K562 (cell line): ENCODE data around the gene SPATA24. TPM values are rescaled to one million over a fixed set of nuclear protein-coding genes. Genes with fewer than 3 reads are reported as not detected.
"Not testable (repeated sequence)": the region's sequence is repeated elsewhere in the genome, so short reads cannot be mapped to it uniquely, and the experiment has no call there.

Experiments used
- ATAC-seq: fragments of 200-7000 bp; cut with Tn5 transposase; 3 replicates; pipeline ENCODE4 v1.9.1; 2020; ENCODE audit warnings: moderate library complexity
- BruUV-seq: library from RNA; stranded (reverse); fragments of 400-500 nt; replicated peaks from 2 replicates; lab custom pipeline; 2021; lab: Mats Ljungman, UMichigan
- CTCF ChIA-PET: fragments of 300-600 bp; formaldehyde crosslinking; extraction: SDS; loops from one replicate; lab custom pipeline; 2021; ENCODE audit warnings: low intra/inter-chr PET ratio; lab: Yijun Ruan, JAX
- POLR2A ChIA-PET: fragments of 300-600, 350-650 bp; sonication (Branson Sonifier 250); formaldehyde crosslinking; extraction: SDS; loops from one replicate; lab custom pipeline; 2021; ENCODE audit warnings: antibody characterized with exemption, inconsistent platforms; lab: Yijun Ruan, JAX
- DNase-seq, 4 experiments: peaks; one replicate each; pipeline versions ENCODE4 v3.0.0 to v3.0.0-alpha.2; 2011 to 2018; ENCODE audit warnings: low spot score in 3 of 4, mixed read lengths in 3 of 4; ENCODE audit errors: extremely low read depth in 1 of 4
- FAIRE-seq: peaks from 2 replicates; lab custom pipeline; 2011; peaks lifted over from hg19 to GRCh38; lab: Jason Lieb, UNC
- H2AFZ ChIP-seq: 2 replicates; pipeline ENCODE4 v1.6.0; 2011; ENCODE audit warnings: low read depth, low read length, control low read depth, inconsistent platforms
- H3K27ac ChIP-seq: fragments of 200-600 bp; 3 replicates; pipeline ENCODE4 v1.8.0; 2011; ENCODE audit warnings: low read depth, mild to moderate bottlenecking, control low read depth, inconsistent platforms, low read length, moderate library complexity, mixed read lengths; ENCODE audit errors: extremely low read depth
- H3K27me3 ChIP-seq, 2 experiments: fragments of 300-600 bp in 1 of 2; 2 replicates in 1 of 2; 3 replicates in 1 of 2; pipeline versions ENCODE4 v1.6.0 to v1.8.0; 2011; ENCODE audit warnings: inconsistent platforms in 2 of 2, low read length in 2 of 2, mild to moderate bottlenecking in 1 of 2, mixed read lengths in 1 of 2, moderate library complexity in 1 of 2; ENCODE audit not compliant: control insufficient read depth in 2 of 2, insufficient read depth in 2 of 2
- H3K36me3 ChIP-seq: fragments of 300-600 bp; 3 replicates; pipeline ENCODE4 v1.8.0; 2011; ENCODE audit warnings: mild to moderate bottlenecking, low read length, inconsistent platforms; ENCODE audit not compliant: control insufficient read depth, insufficient read depth
- H3K4me1 ChIP-seq, 2 experiments: fragments of 200-600 bp in 1 of 2; replicated peaks in 1 of 2; 2 replicates in 1 of 2; 3 replicates in 1 of 2; pipeline versions ENCODE4 v1.5.1 to v1.8.0; 2011; ENCODE audit warnings: inconsistent platforms in 2 of 2, low read length in 2 of 2, mild to moderate bottlenecking in 1 of 2, mixed read lengths in 1 of 2, moderate library complexity in 1 of 2; ENCODE audit not compliant: control insufficient read depth in 2 of 2, insufficient read depth in 2 of 2
- H3K4me2 ChIP-seq: 2 replicates; pipeline ENCODE4 v1.6.1; 2011; ENCODE audit warnings: low read length, control low read depth, inconsistent platforms, mixed read lengths; ENCODE audit not compliant: insufficient read depth
- H3K4me3 ChIP-seq: fragments of 200-600 bp; sonication (generic), shearing (Covaris generic); 2 replicates; pipeline ENCODE4 v1.5.1; 2016; ENCODE audit warnings: control low read depth, inconsistent platforms
- H3K79me2 ChIP-seq: fragments of 200-600 bp; 3 replicates; pipeline ENCODE4 v1.8.0; 2011; ENCODE audit warnings: low read length, inconsistent platforms; ENCODE audit not compliant: control insufficient read depth, insufficient read depth
- H3K9ac ChIP-seq, 2 experiments: 2 replicates each; pipeline versions ENCODE4 v1.6.0 to v1.6.1; 2011; ENCODE audit warnings: low read depth in 2 of 2, low read length in 2 of 2, control low read depth in 1 of 2, inconsistent platforms in 1 of 2, mild to moderate bottlenecking in 1 of 2, mixed read lengths in 1 of 2; ENCODE audit not compliant: insufficient read depth in 1 of 2
- H3K9me1 ChIP-seq: one replicate; pipeline ENCODE4 v1.6.0; 2011; ENCODE audit warnings: inconsistent platforms, mild to moderate bottlenecking, low read length, moderate library complexity; ENCODE audit not compliant: control insufficient read depth, insufficient read depth
- H3K9me3 ChIP-seq: replicated peaks from 2 replicates; pipeline ENCODE4 v1.5.1; 2011; ENCODE audit warnings: low read depth, low read length, inconsistent platforms; ENCODE audit not compliant: control insufficient read depth, insufficient read depth
- H4K20me1 ChIP-seq: replicated peaks from 2 replicates; pipeline ENCODE4 v1.6.1; 2011; ENCODE audit warnings: low read length, inconsistent platforms, mixed read lengths; ENCODE audit not compliant: control insufficient read depth, insufficient read depth
- ATF3 ChIP-seq, 2 experiments: fragments of 450-650 bp in 1 of 2; sonication (generic) in 1 of 2; formaldehyde crosslinking in 1 of 2; IDR thresholded peaks in 1 of 2; conservative IDR thresholded peaks in 1 of 2; 2 replicates each; pipeline versions ENCODE4 v1.6.1 to v1.8.1; 2016 to 2023; ENCODE audit warnings: mild to moderate bottlenecking in 2 of 2, moderate library complexity in 2 of 2, inconsistent platforms in 1 of 2, missing genetic modification reagents in 1 of 2
- ZNF75A ChIP-seq: fragments of 450-650 bp; formaldehyde crosslinking; IDR thresholded peaks from 2 replicates; pipeline ENCODE4 v1.4.0; 2020; ENCODE audit warnings: mild to moderate bottlenecking
- WGBS: fragments of 100-300 bp; shearing (Covaris generic); methylation state at CpG from one replicate; pipeline ENCODE4 v1.1.6; 2016; ENCODE audit warnings: low coverage, mixed read lengths; ENCODE audit not compliant: insufficient coverage; ENCODE audit errors: missing lambda C conversion rate; 5-methylcytosine and 5-hydroxymethylcytosine counted together
- in situ Hi-C: fragments of 300-500 bp; cut with MboI; formaldehyde crosslinking; loops from 4 replicates; pipeline ENCODE4 v1.15.0; 2018; ENCODE audit warnings: inconsistent platforms, mixed read lengths
- intact Hi-C: fragments of 100-400 bp; cut with micrococcal nuclease; formaldehyde crosslinking; loops from 2 replicates; pipeline ENCODE4 v1.14.2; 2022
- polyA plus RNA-seq, 8 experiments: library from polyadenylated mRNA; depleted of rRNA in 4 of 8; stranded (reverse) in 5 of 8; unstranded in 3 of 8; fragments of >200 nt; fragmentation: Nextera tagmentation in 2 of 8; fragmentation: Illumina TruSeq in 1 of 8; extraction: Ambion mirVana in 2 of 8; extraction: Trizol in 1 of 8; gene quantifications; 2 replicates each; pipeline versions ENCODE4 v1.2.1 to v1.2.3, GENCODE V29; 2011 to 2014; ENCODE audit warnings: inconsistent platforms in 1 of 8, missing spikeins in 1 of 8
- total RNA-seq, 7 experiments: library from RNA; depleted of rRNA in 6 of 7; stranded (reverse); fragments of >200 nt in 6 of 7; fragmentation: Illumina TruSeq in 2 of 7; extraction: Trizol in 2 of 7; gene quantifications; 2 replicates each; pipeline versions ENCODE4 v1.2.1 to v1.2.3, GENCODE V29; 2011 to 2021; ENCODE audit warnings: low replicate concordance in 1 of 7

Gene SPATA24
- total and polyA plus RNA-seq, 9 of the 15 experiments (the other 6 are each of a cell fraction or from before 2014, with no cell fraction given): 4.1 to 12.6 (median 8.0) TPM

- Histone ChIP-seq H3K27me3 (no peaks in the 10 kb centered on the region), H2AFZ (no peak overlapping the region), H3K36me3 (no peaks in the 10 kb centered on the region), H4K20me1 (no peaks in the 10 kb centered on the region)
- CTCF ChIA-PET: no interaction called here
- POLR2A ChIA-PET: interaction anchor here (0.6 to 1.8 kb wide), 9 partner anchors 11 to 280 kb away, joined by 3 to 5 read pairs (median 3); no protein-coding TSS in a partner anchor
- TF ChIP-seq ATF3 (IDR thresholded peaks at IDR 0.05) (peak; percentile 27; the same call in 1 of the 2 replicates), ATF3 (CRISPR knock-in tag; conservative IDR thresholded peaks at IDR 0.05) (no peak), ZNF75A (CRISPR knock-in tag) (no peak)
- TF ChIP-seq, all 486 proteins: peak for 1
- H3K9me3 ChIP-seq: no peaks in the 10 kb centered on the region
- H3K4me1 ChIP-seq: peaks cover 2 to 11% of the 10 kb centered on the region in 2 experiments; a peak in 4 of 5 replicates
- H3K9me1 ChIP-seq: no peaks in the 10 kb centered on the region
- no TSS peak for BruUV-seq
- H3K9ac ChIP-seq: no peak overlapping the region; a peak in 1 of 4 replicates
- FAIRE-seq (no peak), ATAC-seq (no peak), DNase-seq (no peak)
- no peak overlapping the region for H3K4me3 ChIP-seq
- no peak overlapping the region for H3K4me2 ChIP-seq
- 14% methylated on average over 6 of the region's 6 CpGs for WGBS
- intact Hi-C loops: no loop called here
- in situ Hi-C loops: loop anchor here (10.0 kb wide), 1 partner anchor 354 kb away; no protein-coding TSS in a partner anchor
- H3K79me2 ChIP-seq: no peaks in the 10 kb centered on the region
- no peak overlapping the region for H3K27ac ChIP-seq
Observed at GRCh38 chr5:139410121-139410992, 6.5 kb upstream of the SPATA24 start.

GRCh38 chr5:139409116-139409515, 5.2 kb upstream of the SPATA24 start:
- CTCF ChIA-PET, H4K20me1 ChIP-seq, POLR2A ChIA-PET, H3K9ac ChIP-seq, H3K4me2 ChIP-seq, H3K4me3 ChIP-seq, intact Hi-C loops, in situ Hi-C loops, FAIRE-seq, H2AFZ ChIP-seq, ATAC-seq, H3K9me1 ChIP-seq, H3K27me3 ChIP-seq, H3K9me3 ChIP-seq, H3K79me2 ChIP-seq, H3K27ac ChIP-seq, DNase-seq, H3K36me3 ChIP-seq, BruUV-seq: not testable (repeated sequence)
- H3K4me1 ChIP-seq: peaks cover 4 to 12% of the 10 kb centered on the region in 2 experiments; a peak in 4 of 5 replicates
- WGBS: 38% methylated on average over 5 of the region's 5 CpGs
